ENCODE data around the gene HOXA3.

HOXA3 gene

GRCh38 chr7:27165089-27165995, 13.0 kb upstream of the HOXA3 start, which contains the start of gene HOXA9:
Gene HOXA9 (minus strand): TSS chr7:27165537. CDS start chr7:27165457, 80 bp downstream.
- DNase-seq: peak; percentile 97

GRCh38 chr7:27164367-27165088, 12.1 kb upstream of the HOXA3 start:
- DNase-seq: peak; percentile 84

DNA sequence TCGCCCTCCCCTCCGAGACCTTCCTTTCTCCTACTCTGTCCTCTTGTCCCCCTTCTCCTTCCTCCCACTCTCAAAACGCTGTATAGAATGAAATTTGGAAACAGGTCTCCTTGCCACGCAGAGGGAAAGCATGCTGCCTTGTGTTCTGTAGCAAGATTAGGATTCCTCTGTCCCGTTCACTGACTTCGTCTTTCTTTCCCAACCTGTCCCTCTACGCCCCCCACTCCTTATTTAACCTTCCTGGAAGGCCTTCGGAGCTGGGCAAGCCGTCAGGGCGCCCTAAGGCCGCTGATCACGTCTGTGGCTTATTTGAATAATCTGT, 11.6 kb upstream of the HOXA3 start:
- no peak for DNase-seq

- peak; percentile 58 for DNase-seq
Measured at GRCh38 chr7:27163288-27164044, 11.1 kb upstream of the HOXA3 start.

DNA sequence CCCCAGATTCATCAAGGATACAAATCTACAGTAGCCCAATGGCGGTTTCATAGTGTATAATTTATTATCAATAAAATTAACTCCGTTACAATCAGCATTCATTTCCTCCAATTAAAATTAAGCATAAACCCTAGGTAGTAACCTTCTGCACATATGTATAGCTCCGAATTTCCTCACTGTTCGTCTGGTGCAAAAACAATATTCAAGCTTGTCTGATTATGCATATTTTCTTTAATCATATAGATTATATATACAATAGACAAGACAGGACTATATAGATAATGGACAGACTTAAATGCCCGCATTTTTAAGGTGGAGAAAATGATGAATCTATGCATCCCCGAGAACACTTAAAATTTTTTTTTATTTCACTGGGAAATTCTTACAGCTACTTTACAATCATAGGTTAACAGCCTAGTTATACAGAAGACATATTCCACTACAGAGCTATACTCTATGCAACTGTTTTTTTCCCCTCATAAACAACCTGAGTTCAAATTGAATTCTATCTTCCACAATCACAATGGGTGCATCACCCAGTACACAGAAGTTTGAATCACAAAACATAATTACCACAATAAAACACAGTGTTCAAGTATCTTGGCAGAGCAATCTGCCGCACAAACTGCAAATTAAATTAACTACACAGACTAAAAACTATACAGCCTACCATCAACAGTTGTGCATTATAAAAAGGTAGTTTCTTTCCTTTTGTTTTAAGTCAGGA, 10.3 kb upstream of the HOXA3 start:
- no peak for DNase-seq

DNA sequence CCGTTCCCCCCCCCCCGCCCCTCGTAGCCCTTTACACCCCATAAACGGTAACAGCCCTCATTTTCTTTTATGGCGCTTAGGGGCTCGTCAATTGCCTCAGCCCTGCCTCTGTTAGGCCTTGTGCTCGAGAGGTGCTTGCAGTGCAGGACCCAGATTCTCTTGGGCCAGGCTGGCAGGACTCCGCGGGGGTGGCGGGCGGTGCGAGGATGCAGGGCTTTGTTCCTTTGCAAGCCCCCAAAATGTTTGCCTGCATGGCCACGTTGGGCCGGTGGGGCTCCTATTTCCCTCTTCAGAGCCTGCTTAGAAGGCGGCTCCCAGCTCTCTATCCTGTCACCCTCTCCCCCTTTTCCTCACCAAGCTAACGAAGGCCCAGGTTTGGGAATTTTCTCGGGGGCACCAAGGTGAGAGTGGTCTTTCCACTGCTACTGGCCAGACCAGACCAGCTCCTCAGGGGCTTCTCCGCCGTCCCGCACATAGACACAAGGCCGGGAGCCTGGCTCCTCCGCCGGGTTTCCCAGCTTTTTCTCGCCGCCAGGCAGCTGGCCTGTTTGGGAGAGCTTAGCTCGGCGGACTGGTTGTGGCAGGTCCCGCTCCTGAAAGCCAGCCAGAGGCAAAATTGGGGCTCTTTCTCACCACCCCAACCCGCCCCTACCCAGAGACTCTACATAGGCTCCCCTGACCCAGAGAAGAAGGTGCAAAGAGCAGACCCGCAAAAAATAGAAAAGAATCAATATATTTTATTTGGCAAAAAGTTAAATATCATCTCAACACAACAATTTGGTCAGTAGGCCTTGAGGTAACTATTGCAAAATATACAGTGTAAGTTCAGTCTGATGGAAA, 9.6 kb upstream of the HOXA3 start:
- no peak for DNase-seq

GRCh38 chr7:27161214-27161720, 8.9 kb upstream of the HOXA3 start:
- peak; percentile 90 for DNase-seq

DNA sequence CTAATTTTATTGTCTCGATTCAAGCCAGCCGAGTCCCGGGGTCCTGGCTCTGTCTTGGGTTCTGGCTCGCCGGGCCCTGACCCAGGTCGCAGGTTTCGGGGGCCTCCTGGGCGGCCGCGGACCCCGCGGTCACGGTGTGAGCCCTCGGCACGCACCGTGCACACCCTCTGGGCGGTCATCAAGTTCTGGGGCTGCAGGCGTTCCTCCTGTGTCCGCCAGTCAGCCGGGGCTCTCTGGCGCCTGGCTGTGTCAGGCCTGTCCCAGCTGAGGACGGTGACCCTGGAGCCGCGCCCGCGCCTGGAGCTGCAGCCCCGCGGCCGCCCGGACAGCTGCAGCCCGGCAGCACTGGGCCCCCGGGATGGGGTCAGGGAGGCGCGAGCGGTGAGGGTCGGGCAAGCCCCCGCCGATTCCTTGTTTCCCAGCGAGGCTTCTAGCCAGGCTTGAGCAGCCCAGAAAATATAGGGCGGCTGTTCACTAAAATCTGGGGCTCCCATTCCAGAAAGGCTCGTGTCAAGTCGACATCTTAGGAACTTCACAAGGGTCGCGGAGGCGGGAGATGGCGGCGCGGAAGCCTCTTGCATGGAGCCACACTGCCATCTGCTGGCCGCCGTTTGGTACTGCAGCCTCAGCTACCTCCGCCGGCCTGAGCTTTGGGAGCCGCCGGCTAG, 8.3 kb upstream of the HOXA3 start:
- DNase-seq: peak; percentile 94

DNA sequence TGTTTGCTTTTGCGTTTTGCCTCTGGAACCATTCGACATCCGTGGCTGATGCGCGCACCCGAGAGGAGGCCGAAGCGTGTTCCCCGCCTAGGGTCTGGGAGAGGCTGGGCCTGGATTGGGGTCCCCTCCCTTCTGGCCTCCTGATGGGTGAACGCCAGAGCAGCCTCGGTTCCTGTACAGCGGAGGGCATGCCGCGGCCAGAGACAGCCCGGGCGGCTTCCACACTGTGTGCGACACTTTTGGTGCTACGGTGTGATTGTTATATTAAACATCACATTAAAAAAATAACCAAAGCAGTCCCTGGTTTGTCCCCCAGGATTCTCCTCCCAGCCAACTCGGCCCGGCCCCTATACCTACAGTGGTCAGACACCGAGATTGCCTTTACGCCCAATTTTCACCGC, 7.8 kb upstream of the HOXA3 start:
- no peak for DNase-seq

- DNase-seq: no peak
Measured at GRCh38 chr7:27159266-27160144, 7.1 kb upstream of the HOXA3 start.

GRCh38 chr7:27158436-27159265, 6.3 kb upstream of the HOXA3 start:
- peak; percentile 57 for DNase-seq

DNA sequence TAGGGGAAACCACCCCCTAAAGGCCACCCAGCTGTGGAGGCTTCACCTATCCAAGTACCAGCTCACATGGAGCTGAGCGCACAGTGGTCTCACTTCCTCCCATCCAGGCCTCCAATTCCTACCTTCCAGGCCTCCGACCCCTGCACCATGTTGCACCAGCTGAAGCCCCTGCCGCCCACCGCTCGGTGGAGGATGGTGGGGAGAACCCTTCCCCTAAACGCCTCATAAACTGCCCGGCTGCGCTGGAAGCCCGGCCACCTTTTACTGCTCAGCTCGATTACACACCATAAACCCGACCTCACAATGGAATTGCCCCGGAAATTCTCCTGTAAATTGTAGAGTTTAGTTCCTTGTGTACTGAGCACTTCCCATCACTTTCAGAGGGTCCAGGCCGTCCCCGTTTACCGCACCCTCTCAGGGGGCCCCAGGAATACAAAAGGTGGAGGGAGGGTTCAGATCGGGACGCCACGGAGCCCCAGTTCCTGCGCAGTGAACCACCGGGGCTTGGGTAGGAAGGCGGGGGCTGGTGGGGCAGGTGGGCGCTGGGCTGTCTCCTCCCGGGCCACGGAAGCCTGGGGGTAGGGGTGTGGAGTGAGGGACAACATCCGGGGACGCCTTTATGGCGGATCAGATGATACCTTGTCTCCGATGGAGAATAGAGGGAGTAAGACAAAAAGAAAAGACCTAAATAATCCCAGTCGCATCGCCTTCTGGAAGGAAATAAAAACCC, 5.5 kb upstream of the HOXA3 start:
- no peak for DNase-seq

DNA sequence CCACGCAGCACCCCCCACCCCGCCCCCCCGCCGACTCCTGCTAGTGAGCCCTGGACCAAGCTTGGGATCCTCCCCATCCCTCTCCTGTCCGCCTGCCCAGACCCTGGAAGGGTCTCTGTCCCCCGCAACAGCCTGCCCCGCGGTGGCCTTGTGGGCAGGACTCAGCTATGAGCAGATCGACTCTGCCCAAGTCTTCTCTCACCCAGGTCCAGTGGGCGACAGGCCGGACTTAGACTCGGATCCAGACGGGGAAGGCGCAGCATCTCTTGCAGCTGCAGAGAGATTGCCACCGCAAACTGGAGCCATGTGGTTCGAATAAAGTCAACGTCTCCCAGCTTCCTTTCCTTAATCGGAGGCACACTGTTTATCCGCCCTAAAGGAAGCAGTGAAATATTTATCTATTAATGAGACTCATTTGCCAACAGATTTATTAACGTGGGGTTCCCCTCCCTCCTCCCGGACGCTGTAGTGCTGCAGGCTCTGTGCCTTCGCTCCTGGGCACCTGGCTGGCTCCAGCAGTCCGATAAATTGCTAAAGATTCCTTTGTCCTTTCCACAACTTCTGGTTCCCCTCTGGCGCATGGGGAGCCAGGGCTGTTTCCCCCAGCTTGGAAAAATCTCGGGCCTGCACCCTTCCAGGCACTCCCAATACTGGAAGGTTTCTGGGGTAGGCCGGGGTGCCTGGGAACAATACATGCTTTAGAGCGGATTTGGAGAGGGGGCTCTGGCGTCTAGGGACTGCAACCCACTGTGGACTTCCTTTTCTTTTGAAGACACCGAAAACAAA, 4.7 kb upstream of the HOXA3 start:
- no peak for DNase-seq

- peak; percentile 87 for DNase-seq
Measured at GRCh38 chr7:27156508-27156898, 4.1 kb upstream of the HOXA3 start, which contains the start of gene HOXA7. Gene HOXA7 (minus strand): TSS chr7:27156675. CDS start chr7:27156545, 130 bp downstream.

GRCh38 chr7:27155816-27156507, 3.6 kb upstream of the HOXA3 start:
- DNase-seq: peak; percentile 78
